Right hindlimb (tissue), 1 donor: ENCODE results near the gene SMIM1.

Experiments
- DNase-seq: peaks from one replicate; pipeline ENCODE4 v3.0.0-alpha.2; 2018

SMIM1 gene

DNA sequence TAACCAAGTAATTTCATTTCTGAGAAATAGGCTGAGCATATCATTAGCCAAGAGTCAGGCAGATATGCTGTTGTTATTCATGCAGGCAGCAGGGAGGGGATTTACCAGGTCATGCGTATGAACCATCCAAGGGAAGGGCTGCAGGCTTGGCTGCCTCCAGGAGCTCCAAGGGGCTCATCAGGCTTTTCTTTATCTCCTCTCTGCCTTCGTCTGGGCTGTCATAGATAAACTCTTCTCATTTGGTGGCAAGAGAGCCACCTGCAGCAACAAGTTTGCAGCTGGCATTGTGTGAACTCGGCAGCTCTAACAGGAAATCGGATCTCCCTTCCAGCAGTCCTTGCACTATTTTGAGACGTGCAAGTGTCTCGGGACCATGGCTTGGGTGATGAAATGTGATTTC lies 12.8 kb upstream of the SMIM1 start:
- no peak for DNase-seq

DNA sequence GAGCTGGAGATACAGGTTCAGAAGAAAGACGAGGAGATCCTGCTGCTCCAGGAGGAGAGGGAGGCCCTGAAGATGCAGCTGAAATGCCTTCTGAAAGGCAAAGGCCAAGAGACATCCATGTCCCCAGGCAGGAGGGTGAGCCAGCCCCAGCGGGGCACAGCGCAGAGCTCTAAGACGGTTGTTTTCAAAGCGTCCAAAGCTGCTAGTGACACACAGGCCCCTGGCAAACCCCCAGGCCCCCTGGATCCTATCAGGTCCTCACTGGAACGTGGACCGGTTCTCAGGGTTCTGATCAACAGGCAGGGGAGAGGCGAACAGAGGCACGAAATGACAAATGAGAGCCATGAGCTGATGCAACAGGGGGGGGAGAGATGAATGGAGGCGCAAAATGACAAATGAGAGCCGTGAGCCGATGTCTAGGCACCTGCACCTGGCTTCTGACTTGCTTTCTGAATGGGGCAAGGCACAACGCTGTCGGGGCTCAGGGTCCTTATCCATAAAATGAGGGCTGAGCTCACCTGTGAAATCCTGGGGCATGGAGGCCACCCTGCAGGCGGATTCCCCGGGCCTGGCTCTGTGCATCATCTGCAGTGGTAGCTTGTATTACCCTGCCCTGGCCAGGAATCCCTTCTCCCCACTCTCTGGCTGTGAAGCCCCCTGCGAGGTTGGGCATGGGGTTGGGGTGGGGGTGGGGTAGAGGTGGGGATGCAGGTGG lies 11.1 kb upstream of the SMIM1 start:
- no peak for DNase-seq

DNA sequence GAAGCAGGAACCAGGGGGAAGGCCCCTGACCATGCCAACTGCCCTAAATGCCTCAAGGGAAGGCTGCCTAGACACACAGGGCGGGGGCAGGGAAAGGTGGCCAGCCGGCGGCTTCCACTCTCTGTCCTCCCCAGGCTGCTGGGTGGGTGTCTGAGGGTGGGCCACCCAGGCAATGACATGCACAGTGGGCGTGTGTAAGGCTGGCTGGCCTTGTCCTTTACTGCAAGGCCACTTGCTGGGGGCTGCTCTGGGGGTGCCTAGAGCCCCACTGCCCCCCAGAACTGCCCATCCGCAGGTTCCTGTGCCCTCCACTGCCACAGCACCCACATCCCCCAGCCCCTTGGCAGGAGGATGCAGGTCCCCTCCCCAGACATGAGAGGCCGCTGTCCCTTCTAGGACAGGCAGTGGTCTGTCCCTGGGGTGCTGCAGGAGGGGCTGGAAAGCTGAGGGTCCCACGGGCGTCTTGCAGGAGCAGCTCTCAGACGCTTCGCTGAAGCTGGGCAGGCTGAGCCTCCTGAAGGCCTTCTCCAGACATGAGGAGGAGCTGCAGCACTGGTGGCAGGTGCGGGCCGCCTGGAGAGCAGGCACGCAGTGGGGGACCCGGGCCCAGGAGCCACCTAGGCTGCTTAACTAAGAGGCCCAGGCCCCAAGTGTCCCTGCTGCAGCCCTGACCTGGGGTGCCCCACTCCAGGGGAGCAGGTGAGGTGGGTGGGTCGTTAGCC lies 10.2 kb upstream of the SMIM1 start:
- no peak for DNase-seq

DNA sequence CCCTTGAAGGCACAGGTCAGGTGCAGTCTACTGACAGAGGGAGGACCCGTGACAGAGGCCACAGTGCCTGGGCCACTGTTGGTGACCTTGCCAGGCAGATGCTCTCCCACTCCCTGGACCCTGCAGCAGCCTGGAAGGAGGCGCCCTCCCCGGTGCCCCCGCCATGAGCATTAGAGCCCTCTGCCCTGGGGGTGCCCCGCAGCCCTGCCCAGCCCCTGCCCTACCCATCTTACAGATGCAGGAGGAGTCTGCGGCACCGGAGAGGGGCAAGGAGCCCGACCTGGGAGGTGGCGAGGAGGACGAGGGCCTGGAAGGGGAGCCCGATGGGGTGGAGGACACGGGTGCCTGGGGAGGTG lies 9.7 kb upstream of the SMIM1 start:
- no peak for DNase-seq

DNA sequence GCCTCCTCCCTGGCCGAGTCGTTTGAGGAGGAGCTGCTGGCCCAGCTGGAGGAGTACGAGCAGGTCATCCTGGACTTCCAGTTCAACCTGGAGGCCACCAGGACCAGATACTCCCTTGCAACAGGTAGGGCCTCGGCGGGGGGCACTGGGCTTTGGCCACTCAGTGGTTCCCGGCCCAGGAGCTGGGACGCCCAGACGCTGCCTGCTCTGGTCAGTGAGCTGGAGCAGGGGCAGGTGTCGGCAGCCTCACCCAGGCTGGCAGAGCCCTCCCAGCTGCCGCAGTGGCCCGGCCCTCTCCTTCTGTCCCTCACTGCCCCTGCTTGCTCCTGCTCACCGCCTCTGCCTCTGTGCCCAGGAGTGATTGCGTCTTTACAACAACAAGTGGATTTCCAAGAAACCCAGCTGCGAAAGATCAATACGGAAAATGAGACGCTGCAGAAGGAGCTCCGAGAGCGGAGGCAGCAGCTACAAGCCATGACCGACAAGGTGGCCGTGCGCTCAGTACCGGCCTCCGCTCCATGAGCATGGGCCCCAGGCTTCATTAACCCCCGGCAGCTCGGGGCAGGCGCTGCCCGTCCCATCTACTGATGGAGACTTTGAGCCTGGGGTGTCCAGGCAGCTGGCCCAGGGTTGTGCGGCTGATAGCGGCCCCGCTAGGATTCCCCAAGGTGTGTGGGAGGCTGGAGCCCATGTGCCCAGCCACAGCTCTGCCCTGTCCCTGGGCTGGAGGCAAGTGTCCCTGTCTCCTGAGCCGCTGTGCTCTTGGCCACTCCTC lies 9.0 kb upstream of the SMIM1 start:
- DNase-seq, result no peak

DNA sequence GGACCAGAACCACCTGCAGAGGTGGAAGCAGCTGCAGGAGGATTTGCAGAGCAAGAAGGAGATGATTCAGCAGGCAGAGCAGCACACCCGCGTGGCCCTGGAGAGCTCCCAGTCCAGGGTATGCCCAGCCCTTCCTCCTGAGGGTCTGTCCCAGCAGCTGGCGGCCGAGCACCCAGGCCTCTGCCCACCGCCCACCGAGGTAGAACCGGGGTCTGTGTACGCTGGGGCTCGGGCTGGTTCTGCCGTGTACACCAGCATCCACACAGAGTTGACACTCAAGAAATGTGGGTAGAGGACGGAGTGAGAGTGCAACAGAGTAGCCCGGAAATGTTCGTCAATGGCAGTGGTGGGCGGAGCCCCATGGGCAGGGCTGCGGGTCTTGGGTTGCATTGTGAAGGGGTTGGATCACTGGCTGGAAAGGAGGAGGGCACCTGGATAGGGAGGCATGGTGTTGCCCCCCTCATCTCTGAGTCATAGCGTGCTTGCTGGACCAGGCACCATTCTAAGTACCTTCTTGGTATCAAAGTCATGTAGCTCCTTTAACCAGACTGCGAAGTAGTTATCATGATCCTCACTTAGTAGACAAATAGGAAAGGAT lies 5.1 kb upstream of the SMIM1 start:
- DNase-seq, result no peak

DNA sequence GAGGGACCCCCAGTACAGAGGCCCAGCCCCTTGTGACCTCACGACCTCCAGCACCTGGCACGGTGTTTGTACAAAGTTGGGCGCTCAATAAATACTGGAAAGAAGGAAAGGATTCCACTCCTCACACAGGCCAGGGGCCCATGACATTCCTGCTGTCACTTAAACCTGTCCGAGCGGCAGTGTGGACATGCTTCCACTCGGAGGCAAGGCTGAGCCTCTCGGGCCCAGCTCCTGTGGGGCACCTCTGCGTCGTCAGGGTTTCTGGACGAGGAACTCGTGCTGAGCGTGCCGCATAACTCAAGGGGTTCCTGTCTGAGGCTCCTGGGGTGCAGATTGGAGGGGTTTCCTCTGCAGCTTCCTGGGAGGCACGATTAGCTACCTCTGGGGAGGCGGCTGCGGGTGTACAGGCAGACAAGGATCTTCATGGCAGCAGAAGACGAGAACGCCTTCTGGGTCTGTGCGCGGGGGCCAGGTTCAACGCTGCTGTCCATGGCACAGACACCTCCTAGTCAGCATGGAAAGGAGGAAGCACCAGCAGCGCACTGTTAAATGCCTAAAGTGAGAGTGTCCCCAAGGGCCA lies 3.6 kb upstream of the SMIM1 start:
- DNase-seq, result no peak

DNA sequence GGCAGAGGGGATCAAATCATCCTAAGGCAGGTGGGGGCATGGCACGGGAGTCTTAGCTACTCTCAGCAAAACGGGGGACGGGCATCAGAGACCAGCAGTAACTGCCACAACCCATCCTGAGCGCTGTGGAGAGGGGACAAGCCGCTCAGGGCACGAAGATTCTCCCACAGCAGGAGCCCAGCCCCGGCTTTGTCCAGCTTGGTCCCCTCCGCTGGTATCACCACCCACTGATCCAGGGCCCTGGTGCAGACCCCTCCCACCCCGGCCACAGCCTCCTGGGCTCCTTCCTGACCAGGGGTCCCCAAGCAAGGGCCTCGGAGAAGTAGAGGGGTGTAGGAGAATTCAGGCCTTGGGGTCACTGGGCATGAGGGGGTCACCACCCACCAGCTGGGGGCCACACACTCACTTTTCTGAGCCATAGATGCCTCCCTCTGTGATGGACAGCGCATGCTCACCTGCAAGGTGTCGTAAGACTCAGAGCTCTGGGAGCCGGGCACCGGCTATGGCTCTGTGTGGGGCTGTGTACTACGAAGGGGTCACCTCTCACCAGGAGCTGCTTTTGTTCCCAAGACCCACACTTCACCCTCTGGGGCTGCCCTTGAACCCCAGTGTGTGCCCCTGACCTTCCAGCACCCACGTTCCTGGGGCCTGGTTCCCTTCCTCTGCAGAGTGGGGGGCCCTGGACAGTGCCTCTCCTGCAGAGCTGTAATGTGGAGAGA lies 2.3 kb upstream of the SMIM1 start:
- no peak for DNase-seq

DNA sequence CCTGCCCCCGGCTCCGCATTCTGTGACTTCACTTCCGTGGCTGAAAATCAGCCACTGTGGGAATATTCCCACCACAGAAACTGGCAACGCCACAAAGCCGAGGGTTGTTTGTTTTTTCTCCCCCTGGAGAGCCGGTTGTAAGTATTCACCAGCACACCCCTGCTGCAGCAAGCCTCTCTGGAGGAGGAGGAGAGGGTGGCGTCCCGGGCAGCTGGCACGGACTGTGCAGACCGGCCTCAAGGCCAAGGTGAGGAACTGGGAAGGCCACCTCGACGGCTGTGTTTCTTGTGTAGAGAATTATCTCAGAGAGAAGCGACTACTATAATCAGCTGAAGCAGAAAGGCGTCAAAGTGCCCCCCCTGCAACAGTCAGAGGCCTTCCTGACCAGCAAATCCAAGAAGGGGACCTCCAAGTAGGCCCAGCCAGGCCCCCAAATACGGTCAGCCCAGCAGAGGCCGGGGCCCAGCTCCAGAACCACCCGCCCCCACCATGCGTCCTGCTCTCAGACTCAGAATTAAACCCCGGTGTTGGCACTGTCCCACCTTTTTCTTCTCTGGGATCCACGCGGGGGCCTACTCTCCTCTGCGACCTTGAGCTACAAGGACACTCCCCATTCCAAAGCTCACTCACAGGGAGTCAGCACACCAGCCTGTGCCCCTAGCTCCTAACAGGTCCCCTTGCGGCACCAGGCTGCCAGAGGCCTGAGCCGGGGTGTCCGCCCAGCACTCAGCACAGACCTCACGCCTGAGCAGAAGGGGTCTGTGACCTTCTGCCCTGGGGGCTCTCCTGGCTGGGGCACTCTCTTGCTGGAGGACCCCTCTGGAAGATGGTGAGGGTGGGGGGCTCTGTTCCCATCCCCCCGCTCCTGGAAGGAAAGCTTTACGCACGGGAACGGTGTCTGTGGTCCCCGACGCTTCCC lies 1.2 kb upstream of the SMIM1 start:
- no peak for DNase-seq

DNA sequence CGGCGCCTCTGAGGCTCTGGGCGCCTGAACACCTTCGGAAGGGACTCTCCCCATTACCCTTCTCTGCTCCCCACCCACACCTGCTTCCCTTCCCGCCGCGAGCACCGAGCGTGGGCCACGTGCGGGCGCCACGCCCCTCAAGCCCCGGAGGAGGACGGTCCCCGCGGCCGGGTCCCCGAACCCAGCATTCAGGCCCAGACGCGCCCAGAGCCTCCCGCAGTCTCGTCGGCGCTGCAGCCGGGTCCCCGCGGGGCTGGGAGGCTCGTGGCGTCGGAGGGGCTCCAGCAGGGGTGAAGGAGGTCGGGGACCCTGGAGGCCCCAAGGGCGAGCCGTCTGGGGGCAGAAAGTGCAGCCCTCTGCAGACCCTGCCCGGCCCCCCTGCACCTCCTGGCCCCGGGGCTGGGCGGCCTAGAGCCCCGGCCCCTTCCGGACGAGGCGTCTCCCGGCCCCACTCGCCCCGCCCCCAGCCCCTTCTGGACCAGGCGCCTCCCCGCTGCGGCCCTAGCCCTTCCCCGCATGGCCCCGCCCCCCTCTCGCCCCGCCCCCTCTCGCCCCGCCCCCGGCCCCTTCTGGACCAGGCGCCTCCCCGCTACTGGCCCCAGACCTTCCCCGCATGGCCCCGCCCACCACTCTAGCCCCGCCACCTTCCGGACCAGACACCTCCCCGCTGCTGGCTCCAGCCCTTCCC lies 378 bp upstream of the SMIM1 start:
- DNase-seq, result peak; percentile 95

DNA sequence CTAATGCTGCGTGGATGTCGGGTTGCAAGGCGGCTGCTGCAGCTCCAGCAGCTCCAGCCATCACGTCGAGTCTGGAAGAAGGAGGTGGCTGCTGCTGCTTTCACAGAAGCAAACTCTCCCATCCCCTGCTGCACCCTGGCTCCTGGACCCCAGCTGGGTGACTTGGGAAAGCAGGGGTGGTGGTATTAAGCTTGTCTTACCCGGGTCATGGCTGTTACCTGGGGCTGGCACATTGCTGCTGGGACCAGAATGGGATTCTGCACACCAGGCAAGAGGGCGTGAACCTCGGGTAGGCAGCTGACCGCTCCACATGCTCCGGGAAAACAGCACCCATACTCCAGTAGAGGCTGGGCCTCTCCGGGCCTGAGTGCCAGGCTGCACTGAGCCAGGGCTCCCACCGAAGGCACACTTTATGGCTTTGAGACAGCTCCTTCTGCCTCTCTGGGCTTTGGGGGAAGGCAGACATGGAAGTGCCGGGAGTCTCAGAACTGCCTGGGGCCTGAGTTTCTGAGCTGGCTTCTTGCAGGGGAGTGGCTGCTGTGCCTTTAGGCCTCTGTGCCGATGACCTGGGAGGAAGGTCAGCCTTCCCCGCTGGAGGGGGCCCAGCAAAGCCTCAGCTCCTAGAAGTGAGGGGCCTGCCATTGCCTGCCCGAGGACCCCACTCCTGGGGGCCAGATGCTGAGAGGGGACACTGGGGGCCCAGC lies 1.2 kb downstream of the SMIM1 start:
- no peak for DNase-seq

DNA sequence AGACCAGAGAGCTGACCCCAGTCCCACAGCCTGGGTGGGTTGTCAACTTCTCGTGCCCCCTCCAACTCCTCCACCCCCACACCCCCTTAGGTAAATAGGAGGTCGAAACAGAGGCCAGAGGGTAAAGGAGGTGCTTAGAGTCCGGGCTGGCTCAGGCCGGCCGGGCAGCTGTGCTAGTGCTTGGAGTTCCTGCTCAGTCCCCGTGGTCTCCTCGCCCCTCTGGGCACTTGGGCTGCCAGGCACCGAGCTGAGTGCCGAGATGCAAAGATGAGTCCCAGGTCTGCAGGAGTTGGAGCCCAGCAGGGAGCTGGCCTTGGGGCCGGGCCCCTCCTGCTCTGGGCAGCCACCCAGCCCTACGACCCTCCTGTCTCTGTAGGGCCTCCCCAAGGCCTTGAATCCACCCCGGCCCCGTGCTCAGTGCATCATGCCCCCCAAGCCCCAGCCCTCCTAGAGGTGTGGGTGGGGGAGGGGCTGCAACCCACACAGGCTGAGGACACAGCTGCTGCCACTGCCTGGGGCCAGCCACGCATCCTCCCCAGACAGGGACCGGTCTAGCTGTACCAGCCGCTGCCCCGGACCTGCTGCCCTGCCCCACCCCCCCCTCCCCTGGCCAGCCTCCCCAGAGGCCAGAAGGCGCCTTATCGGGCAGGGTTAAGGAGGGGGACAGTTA lies 1.9 kb downstream of the SMIM1 start:
- no peak for DNase-seq

DNA sequence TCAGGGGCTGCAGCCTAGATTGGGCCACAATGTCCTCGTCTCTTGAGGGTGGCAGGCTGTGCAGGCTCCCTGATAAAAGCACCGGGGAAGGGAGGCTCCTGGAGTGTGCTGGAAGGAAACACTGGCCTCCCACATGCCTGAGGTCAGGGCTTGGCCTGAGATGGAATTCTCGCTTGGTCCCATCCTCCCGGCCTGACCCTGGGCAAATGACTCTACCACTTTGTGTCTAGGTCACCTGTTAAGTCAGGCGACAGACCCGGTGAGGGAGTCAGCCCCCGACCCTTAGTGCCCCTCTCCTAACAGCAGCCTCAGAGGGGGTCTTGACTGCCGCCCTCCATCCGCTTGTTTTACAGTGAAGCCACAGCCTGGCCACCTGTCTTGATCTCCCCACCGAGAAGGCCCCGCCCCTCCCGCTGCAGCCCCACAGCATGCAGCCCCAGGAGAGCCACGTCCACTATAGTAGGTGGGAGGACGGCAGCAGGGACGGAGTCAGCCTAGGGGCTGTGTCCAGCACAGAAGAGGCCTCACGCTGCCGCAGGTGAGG lies 2.5 kb downstream of the SMIM1 start:
- no peak for DNase-seq

DNA sequence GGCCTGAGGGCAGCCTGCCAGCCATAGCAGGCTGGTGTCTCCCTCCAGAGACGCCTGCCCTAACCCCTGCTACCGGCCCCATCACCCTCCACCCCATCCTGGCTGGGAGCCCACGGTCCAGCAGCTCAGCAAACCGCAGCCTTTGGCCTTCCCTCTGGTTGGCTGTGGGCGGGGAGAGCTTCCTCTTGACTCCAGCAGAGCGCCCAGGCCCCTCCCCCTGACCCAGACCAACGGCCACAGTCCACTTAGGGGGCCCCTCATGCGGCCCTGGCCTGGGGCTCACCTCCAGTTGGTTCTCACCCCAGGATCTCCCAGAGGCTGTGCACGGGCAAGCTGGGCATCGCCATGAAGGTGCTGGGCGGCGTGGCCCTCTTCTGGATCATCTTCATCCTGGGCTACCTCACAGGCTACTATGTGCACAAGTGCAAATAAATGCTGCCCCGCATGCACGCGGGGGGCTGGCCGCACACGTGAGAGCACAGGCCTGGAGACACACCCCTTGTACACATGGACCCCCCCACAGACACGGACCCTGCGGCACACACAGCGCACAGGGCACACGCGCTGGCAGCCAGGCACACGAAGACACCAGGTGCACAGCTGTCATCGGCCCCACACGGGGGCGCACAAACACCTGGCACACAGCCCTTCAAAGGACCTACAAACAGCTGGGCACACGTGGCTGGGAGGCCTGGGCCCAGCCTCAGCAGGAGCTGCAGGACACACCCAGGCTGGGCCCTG lies 3.1 kb downstream of the SMIM1 start:
- DNase-seq, result peak; percentile 71

DNA sequence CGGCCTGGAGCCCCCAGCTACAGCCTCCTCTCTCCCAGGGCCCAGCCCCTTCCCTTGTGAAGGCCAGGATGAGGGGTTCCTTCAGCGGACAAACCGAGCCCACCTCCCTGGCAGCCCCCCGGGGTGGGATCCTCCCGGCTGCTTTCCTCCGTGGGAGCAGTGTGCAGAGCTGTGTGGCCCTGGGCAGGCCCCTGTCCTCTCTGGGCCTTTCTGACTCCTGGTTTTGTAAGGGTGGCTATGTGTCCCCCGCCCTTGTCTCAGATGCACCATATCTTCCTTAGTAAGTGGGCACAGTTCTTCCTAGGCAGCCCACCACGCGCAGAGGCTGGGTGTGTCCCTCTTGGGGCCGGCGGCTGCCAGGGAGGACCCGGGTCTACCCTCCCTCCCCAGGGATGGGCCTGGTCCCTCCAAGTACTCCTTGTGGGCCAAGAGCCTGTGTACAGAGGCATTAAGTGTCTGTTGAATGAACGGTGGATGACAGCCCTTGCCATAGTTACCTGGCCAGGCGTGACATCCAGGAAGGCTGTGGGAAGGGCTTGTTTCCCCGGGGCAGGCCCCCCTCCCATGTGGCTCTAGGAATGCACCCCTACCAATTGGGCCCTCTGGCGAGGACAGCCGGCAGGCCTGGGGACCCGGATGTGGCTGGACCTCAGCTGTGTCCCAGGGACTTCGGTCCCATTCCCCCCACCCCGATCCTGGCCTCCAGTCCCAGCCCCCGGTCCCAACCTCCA lies 3.8 kb downstream of the SMIM1 start:
- DNase-seq, result no peak

DNA sequence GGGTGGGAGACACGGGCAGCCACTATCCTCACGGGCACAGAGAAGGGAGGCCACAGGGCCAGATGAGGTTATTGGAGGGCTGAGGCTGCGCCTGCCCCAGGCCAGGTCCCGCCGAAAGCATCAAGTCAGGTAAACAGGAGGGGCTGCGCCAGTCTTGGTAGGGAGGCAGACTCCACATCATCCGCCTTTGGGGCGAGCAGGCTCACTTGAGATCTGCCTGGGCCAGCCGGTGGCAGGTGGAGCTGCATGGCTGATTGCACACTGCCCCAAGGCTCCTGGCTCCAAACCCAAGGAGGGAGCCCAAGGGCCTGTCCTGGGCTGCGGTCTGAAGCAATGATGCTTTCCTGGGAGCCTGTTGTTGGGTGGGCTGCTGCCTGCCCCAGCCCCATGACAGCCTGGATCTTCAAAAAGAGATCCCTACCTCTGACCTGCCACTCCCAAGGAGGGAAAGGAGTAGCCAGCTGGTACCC lies 4.6 kb downstream of the SMIM1 start:
- DNase-seq, result no peak
